Bone marrow (tissue), 2 donors: Measurements from ENCODE around the gene NLK.
"Not testable (repeated sequence)": the region's sequence is repeated elsewhere in the genome, so short reads cannot be mapped to it uniquely, and the experiment has no call there.

Experiments
- DNase-seq, 2 donors: peaks; one replicate each; lab custom pipeline; 2025; lab: John Stamatoyannopoulos, UW

Gene NLK

GRCh38 chr17:28196636-28197035, 154.2 kb downstream of the NLK start:
- DNase-seq = no peak

GRCh38 chr17:28199115-28199514, 156.6 kb downstream of the NLK start:
- DNase-seq = no peak

GRCh38 chr17:28199728-28200127, 157.3 kb downstream of the NLK start:
- DNase-seq = no peak

GRCh38 chr17:28201315-28201714, 158.8 kb downstream of the NLK start:
- no peak for DNase-seq

GRCh38 chr17:28204244-28204643, 161.8 kb downstream of the NLK start:
- no peak for DNase-seq

GRCh38 chr17:28204751-28205150, 162.3 kb downstream of the NLK start:
- DNase-seq = no peak

- no peak for DNase-seq
Measured at GRCh38 chr17:28206292-28206691, 163.8 kb downstream of the NLK start.

- no peak for DNase-seq
Measured at GRCh38 chr17:28211811-28212210, 169.3 kb downstream of the NLK start.

- DNase-seq = not testable (repeated sequence)
Measured at GRCh38 chr17:28213578-28213977, 171.1 kb downstream of the NLK start.

- no peak for DNase-seq
Measured at GRCh38 chr17:28216052-28216451, 173.6 kb downstream of the NLK start.

GRCh38 chr17:28216528-28216927, 174.1 kb downstream of the NLK start:
- no peak for DNase-seq

- DNase-seq = no peak
Measured at GRCh38 chr17:28219771-28220170, 177.3 kb downstream of the NLK start.

GRCh38 chr17:28221751-28222414, 179.4 kb downstream of the NLK start:
- no peak for DNase-seq

GRCh38 chr17:28225271-28225670, 182.8 kb downstream of the NLK start:
- no peak for DNase-seq

- DNase-seq = no peak
Measured at GRCh38 chr17:28225867-28226266, 183.4 kb downstream of the NLK start.

GRCh38 chr17:28226563-28227315, 184.3 kb downstream of the NLK start:
- no peak for DNase-seq

- DNase-seq = no peak
Measured at GRCh38 chr17:28227316-28228108, 185.0 kb downstream of the NLK start.

- DNase-seq = no peak
Measured at GRCh38 chr17:28228109-28228840, 185.8 kb downstream of the NLK start.

GRCh38 chr17:28228986-28229729, 186.7 kb downstream of the NLK start:
- no peak for DNase-seq

GRCh38 chr17:28230011-28230410, 187.5 kb downstream of the NLK start:
- DNase-seq = no peak

- DNase-seq = not testable (repeated sequence)
Measured at GRCh38 chr17:28230607-28231006, 188.1 kb downstream of the NLK start.
